Ovary (tissue), 9 donors: ENCODE measurements around the gene CPLANE1. TPM values are rescaled to one million over a fixed set of nuclear protein-coding genes. Genes with fewer than 3 reads are reported as not detected.

ENCODE experiments used
- DNase-seq, 5 donors: peaks; one replicate each; pipeline ENCODE4 v3.0.0-alpha.2; 2019 to 2020
- H3K27ac ChIP-seq, 2 donors: fragments of 200-600 bp; one replicate each; pipeline versions ENCODE4 v1.5.1 to v1.8.0; 2019 to 2022
- H3K27me3 ChIP-seq: fragments of 200-600 bp; one replicate; pipeline ENCODE4 v1.8.0; 2022
- H3K36me3 ChIP-seq: fragments of 200-600 bp; sonication (generic); one replicate; pipeline ENCODE4 v1.5.1; 2019
- H3K4me1 ChIP-seq: one replicate; pipeline ENCODE4 v1.8.1; 2013; ENCODE audit warnings: mild to moderate bottlenecking, moderate library complexity; ENCODE audit not compliant: insufficient read depth
- H3K4me3 ChIP-seq: fragments of 200-600 bp; sonication (generic); one replicate; pipeline ENCODE4 v1.5.1; 2017
- H3K9me3 ChIP-seq, 2 donors: fragments of 200-600 bp in 1 of 2; sonication (generic) in 1 of 2; one replicate each; pipeline versions ENCODE4 v1.5.1 to v1.8.1; 2013 to 2019; ENCODE audit warnings: mild to moderate bottlenecking in 1 of 2, moderate library complexity in 1 of 2
- EP300 ChIP-seq: sonication (generic); formaldehyde crosslinking; IDR thresholded peaks from one replicate; pipeline ENCODE4 v1.6.1; 2017; ENCODE audit warnings: antibody characterized with exemption
- POLR2A ChIP-seq: fragments of 450-650 bp; IDR thresholded peaks from one replicate; pipeline ENCODE4 v1.6.1; 2017; ENCODE audit warnings: antibody characterized with exemption, mild to moderate bottlenecking, moderate library complexity
- WGBS, 3 donors: extraction: QIAGEN DNeasy Blood & Tissue Kit in 1 of 3; methylation state at CpG; one replicate each; pipeline versions ENCODE4 v1.1.5 to v1.1.7; 2013 to 2017; 5-methylcytosine and 5-hydroxymethylcytosine counted together
- intact Hi-C, 4 donors: fragments of 100-400 bp; cut with DNase I; formaldehyde crosslinking; loops; one replicate each; pipeline versions ENCODE4 v1.11.0 to v1.15.1; 2022 to 2023
- polyA plus RNA-seq, 2 donors: library from polyadenylated mRNA; stranded (reverse); fragments of 200-250 nt in 1 of 2; fragments of 350-450 nt in 1 of 2; fragmentation: Illumina TruSeq in 1 of 2; extraction: RNeasy Lipid Tissue Mini Kit (QIAGEN cat#74804) in 1 of 2; gene quantifications; one replicate each; pipeline ENCODE4 v1.2.3, GENCODE V29; 2013 to 2014
- small RNA-seq: library from RNA; depleted of rRNA; stranded (forward); fragments of <200 nt; gene quantifications from one replicate; pipeline ENCODE3, GENCODE V24; 2016
- total RNA-seq, 7 donors: library from RNA; depleted of rRNA in 2 of 7; stranded (reverse); fragments of >200 nt in 2 of 7; fragmentation: NEBNext Ultra II Directional in 3 of 7; extraction: Animal tissue kit (Norgen Biotek cat#: 25700) in 3 of 7; gene quantifications; one replicate each; pipeline versions ENCODE4 v1.1.0 to v1.2.4, GENCODE V29; 2016 to 2023
- TF ChIP-seq, protein P1 (sequence below), 3 donors: fragments of 450-650 bp in 2 of 3; fragments of 200-600 bp in 1 of 3; IDR thresholded peaks; one replicate each; pipeline versions ENCODE4 v1.5.1 to v1.8.0; 2016 to 2022; ENCODE audit warnings: antibody characterized with exemption in 3 of 3, mild to moderate bottlenecking in 1 of 3
- donor health status: DM: no; HTN: no; CAD: no; lungs with moderate emphysema.
- donor health status: DM: no; HTN: no; CAD: no.
- donor health status: Bipolar disorder and iron deficiency.
- donor health status: DM: yes; HTN: yes; CAD: no.
- donor health status: DM: no; HTN: no; CAD: no.
- donor health status: DM: yes; HTN: yes; CAD: no.

The CPLANE1 gene
- total and polyA plus RNA-seq, 9 donors: 5.4 to 39.2 (median 22.5) TPM

DNA sequence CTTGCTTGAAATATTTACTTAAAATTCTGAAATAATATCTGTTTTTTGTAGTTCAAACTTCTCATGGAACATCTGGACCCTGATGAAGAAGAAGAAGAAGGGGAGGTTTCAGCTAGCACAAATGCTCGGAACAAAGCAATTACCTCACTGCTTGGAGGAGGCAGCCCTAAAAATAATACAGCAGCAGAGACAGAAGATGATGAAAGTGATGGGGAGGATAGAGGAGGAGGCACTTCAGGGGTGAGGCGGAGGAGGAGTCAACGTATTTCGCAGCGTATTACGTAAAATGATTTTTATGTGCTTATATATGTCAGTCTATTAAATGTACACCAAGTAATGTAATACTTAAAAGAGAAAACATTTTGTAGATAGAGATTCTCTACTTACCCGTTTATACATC, 185.4 kb downstream of the CPLANE1 start:
- H3K4me1 ChIP-seq: no peaks in the 10 kb centered on the region
- no peaks in the 10 kb centered on the region for H3K27me3 ChIP-seq
- intact Hi-C loops: no loop called here
- H3K36me3 ChIP-seq: no peaks in the 10 kb centered on the region
- DNase-seq: no peak
- H3K9me3 ChIP-seq: no peaks in the 10 kb centered on the region
- WGBS, 3 donors: 93 to 94% (median 93%) methylated on average over 7 of the region's 7 CpGs
- H3K4me3 ChIP-seq: no peak overlapping the region
- no peak overlapping the region for H3K27ac ChIP-seq
- TF ChIP-seq, protein P1, sequence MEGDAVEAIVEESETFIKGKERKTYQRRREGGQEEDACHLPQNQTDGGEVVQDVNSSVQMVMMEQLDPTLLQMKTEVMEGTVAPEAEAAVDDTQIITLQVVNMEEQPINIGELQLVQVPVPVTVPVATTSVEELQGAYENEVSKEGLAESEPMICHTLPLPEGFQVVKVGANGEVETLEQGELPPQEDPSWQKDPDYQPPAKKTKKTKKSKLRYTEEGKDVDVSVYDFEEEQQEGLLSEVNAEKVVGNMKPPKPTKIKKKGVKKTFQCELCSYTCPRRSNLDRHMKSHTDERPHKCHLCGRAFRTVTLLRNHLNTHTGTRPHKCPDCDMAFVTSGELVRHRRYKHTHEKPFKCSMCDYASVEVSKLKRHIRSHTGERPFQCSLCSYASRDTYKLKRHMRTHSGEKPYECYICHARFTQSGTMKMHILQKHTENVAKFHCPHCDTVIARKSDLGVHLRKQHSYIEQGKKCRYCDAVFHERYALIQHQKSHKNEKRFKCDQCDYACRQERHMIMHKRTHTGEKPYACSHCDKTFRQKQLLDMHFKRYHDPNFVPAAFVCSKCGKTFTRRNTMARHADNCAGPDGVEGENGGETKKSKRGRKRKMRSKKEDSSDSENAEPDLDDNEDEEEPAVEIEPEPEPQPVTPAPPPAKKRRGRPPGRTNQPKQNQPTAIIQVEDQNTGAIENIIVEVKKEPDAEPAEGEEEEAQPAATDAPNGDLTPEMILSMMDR (IDR thresholded peaks at IDR 0.05): no peak
- TF ChIP-seq POLR2A: no peak
- no peak for TF ChIP-seq EP300

DNA sequence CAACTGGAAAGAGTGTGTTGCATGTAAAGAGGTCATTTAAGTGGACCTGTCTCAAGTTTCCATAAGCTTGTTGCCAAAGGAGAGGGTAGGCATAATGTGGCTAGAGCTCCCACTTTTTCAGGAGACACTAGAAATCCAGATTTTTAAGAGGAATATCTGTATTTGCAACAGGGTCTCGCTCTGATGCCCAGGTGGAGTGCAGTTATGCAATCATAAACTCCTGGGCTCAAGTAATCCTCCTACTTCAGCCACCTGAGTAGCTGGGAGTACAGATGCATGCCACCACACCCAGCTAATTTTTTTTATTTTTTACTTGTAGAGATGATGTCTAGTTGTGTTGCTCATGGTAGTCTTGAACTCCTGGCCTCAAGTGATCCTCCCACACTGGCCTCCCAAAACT, 189.1 kb downstream of the CPLANE1 start:
- Histone ChIP-seq H3K4me3 (no peak overlapping the region), H3K36me3 (no peaks in the 10 kb centered on the region), H3K9me3 (no peaks in the 10 kb centered on the region), H3K27me3 (no peaks in the 10 kb centered on the region), H3K27ac (no peak overlapping the region), H3K4me1 (no peaks in the 10 kb centered on the region)
- intact Hi-C loops: no loop called here
- DNase-seq: no peak
- TF ChIP-seq POLR2A (no peak), EP300 (no peak)
- TF ChIP-seq, protein P1 (IDR thresholded peaks at IDR 0.05): no peak
- WGBS, 3 donors: 96 to 100% (median 97%) methylated on average over 1 of the region's 1 CpG

DNA sequence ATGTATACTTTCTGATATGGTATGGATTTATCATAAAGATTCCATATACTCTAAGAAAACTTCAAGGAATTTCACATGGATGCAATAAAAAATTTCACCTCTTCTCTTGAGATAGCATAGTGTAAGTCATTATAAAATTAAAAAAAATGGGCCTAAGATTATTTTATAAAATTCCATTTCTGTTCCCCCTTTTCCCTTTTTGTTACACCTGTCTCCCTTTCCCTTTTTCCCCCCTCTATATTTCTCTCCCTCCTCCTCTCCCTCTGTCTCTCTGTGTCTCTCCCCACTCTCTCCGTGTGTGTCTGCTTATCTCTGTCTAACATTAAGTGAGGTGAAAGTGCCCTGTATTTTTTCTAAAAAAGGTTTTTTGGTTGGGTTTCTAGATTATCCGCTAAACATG, 192.4 kb downstream of the CPLANE1 start:
- intact Hi-C loops: no loop called here
- 75 to 82% (median 79%) methylated on average over 2 of the region's 2 CpGs for WGBS, 3 donors

More for the DNA sequence above, 192.4 kb downstream of the CPLANE1 start:
- H3K27me3 ChIP-seq: no peaks in the 10 kb centered on the region
- H3K9me3 ChIP-seq: no peaks in the 10 kb centered on the region
- H3K27ac ChIP-seq: no peak overlapping the region
- H3K4me3 ChIP-seq: no peak overlapping the region
- TF ChIP-seq EP300 (no peak), POLR2A (no peak)
- TF ChIP-seq, protein P1 (IDR thresholded peaks at IDR 0.05): no peak
- no peak for DNase-seq
- no peaks in the 10 kb centered on the region for H3K36me3 ChIP-seq
- no peaks in the 10 kb centered on the region for H3K4me1 ChIP-seq

Small RNA genes within 50 kb of the gene (small RNA-seq; reads per million reads assigned to genes)
- gene C8orf59P2: not detected

Other genes starting within 250 kb of the CPLANE1 start
- gene NUP155, start 121.7 kb upstream of the CPLANE1 start, total RNA-seq: 10 to 100 TPM; 19.9 to 32.5 (median 21.0) TPM
- gene NUP155, start 121.7 kb upstream of the CPLANE1 start, polyA plus RNA-seq: 10 to 100 TPM in 1 of 2 donors, 1 to 10 TPM in 1; 4.7 to 12.4 TPM
- 10 to 100 TPM; 21.9 to 36.5 (median 31.7) TPM for gene WDR70, start 129.9 kb upstream of the CPLANE1 start, total RNA-seq
- gene WDR70, start 129.9 kb upstream of the CPLANE1 start, polyA plus RNA-seq: 10 to 100 TPM; 20.9 to 27.3 TPM